ENCODE data around the gene RFTN1. TPM values are rescaled to one million over a fixed set of nuclear protein-coding genes. Genes with fewer than 3 reads are reported as not detected.

The RFTN1 gene
- polyA plus RNA-seq, 3 donors = 17.4 to 28.0 (median 27.2) TPM

DNA sequence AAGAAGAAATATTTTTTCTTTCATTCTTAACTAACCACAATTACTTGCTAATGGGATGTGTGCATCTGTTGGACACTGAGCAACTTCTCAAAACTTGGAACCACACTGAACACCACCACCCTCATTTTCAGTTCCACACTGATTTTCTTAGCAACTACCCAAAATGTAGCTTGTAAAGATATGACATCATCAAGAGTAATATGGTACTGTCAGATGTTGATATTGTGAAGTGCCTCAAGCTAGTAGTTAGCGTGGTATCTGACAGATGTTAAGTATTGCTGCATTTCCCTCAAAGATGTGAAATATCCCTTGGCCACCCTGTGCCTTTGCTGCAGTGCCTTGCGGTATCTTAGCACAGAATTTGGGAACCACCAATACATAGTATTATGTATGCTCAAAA is 9.3 kb downstream of the RFTN1 start:
- Mint-ChIP-seq H3K4me3 (no peak overlapping the region), H3K9me3 (peaks cover 1 to 9% (median 4%) of the 10 kb centered on the region in 7 donors), H3K27ac (peak overlapping the region; percentile 55 to 91 (median 72)), H3K4me1 (peaks cover 31% of the 10 kb centered on the region), H3K27me3 (ENCODE audit: low read depth in 3 of 3) (peaks cover 0 to 2% (median 0%) of the 10 kb centered on the region in 3 donors), H3K36me3 (peaks cover 17 to 37% of the 10 kb centered on the region in 2 donors)
- intact Hi-C loops (cut with micrococcal nuclease) = no loop called here
- 0% methylated on average over 1 of the region's 2 CpGs for WGBS (ENCODE audit: insufficient coverage)
- H4K20me1 ChIP-seq (ENCODE audit: insufficient read depth, low read length) = peaks cover 39% of the 10 kb centered on the region
- no peak overlapping the region for H3K9ac ChIP-seq (ENCODE audit: insufficient read depth, low read length, poor library complexity, severe bottlenecking)
- no peak overlapping the region for H2AFZ ChIP-seq (ENCODE audit: insufficient read depth, low read depth, low read length, poor library complexity, severe bottlenecking)
- no peak overlapping the region for H3K4me2 ChIP-seq (replicated peaks; ENCODE audit: extremely low read depth, low read length, poor library complexity, severe bottlenecking)
- H3K27ac ChIP-seq (ENCODE audit: low read depth in 1 of 2, low read length in 2 of 2) = peak overlapping the region; percentile 15 to 45
- DNase-seq = peak; percentile 73 to 86 (median 73)
- H3K36me3 ChIP-seq (replicated peaks in 1 of 2; ENCODE audit: control insufficient read depth in 1 of 2, insufficient read depth in 2 of 2, low read length in 2 of 2) = no peaks in the 10 kb centered on the region
- peaks cover 21 to 22% of the 10 kb centered on the region in 2 donors for H3K4me1 ChIP-seq (ENCODE audit: control insufficient read depth in 1 of 2, insufficient read depth in 2 of 2, low read length in 2 of 2)
- H3K9me3 ChIP-seq (replicated peaks in 1 of 2; ENCODE audit: control insufficient read depth in 1 of 2, insufficient read depth in 1 of 2, low read length in 2 of 2) = peaks cover 0 to 4% of the 10 kb centered on the region in 2 donors
- H3K79me2 ChIP-seq (ENCODE audit: insufficient read depth, low read length) = peaks cover 47% of the 10 kb centered on the region
- no peak overlapping the region for H3K4me3 ChIP-seq (replicated peaks in 1 of 3; ENCODE audit: low read depth in 2 of 3, low read length in 3 of 3)
- H3K27me3 ChIP-seq (ENCODE audit: control insufficient read depth in 2 of 2, insufficient read depth in 2 of 2, low read length in 2 of 2) = no peaks in the 10 kb centered on the region
- TF ChIP-seq, protein P1, sequence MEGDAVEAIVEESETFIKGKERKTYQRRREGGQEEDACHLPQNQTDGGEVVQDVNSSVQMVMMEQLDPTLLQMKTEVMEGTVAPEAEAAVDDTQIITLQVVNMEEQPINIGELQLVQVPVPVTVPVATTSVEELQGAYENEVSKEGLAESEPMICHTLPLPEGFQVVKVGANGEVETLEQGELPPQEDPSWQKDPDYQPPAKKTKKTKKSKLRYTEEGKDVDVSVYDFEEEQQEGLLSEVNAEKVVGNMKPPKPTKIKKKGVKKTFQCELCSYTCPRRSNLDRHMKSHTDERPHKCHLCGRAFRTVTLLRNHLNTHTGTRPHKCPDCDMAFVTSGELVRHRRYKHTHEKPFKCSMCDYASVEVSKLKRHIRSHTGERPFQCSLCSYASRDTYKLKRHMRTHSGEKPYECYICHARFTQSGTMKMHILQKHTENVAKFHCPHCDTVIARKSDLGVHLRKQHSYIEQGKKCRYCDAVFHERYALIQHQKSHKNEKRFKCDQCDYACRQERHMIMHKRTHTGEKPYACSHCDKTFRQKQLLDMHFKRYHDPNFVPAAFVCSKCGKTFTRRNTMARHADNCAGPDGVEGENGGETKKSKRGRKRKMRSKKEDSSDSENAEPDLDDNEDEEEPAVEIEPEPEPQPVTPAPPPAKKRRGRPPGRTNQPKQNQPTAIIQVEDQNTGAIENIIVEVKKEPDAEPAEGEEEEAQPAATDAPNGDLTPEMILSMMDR (IDR thresholded peaks at IDR 0.05) = no peak

DNA sequence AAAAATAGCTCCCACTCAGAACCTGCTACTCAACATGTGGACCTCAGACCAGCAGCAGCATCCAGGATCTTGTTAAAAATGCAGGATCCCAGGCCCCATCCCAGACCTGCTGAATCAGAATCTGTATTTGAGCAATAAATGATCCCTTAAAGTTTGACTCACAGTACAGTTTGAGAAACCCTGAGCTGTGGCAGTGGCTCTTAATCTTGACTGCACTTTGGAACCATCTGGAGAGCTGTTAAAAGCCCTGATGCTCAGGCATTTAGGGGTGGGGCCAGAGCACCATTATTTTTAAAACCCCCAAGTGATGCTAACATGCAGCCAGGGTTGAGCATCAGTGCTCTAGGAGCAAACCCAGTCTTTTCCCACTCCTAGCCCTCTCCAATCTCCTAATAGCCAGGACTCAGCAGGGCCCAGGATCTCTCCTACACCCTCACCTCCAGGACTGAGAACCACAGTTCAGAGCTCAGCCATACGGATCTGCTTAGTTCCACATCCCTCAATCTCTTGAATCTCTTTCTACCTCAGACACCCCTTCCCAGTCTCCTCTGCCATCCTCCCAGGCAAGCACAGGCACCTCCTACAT is 10.2 kb downstream of the RFTN1 start:
- Mint-ChIP-seq H3K9me3 (peaks cover 3 to 12% (median 7%) of the 10 kb centered on the region in 7 donors), H3K27me3 (ENCODE audit: low read depth in 3 of 3) (no peaks in the 10 kb centered on the region), H3K4me3 (no peak overlapping the region), H3K36me3 (peaks cover 17 to 38% of the 10 kb centered on the region in 2 donors), H3K4me1 (peaks cover 34% of the 10 kb centered on the region), H3K27ac (peak overlapping the region in 5 of 7 donors; percentile 28 to 72 (median 68))
- intact Hi-C loops (cut with micrococcal nuclease) = no loop called here
- Histone ChIP-seq H3K79me2 (ENCODE audit: insufficient read depth, low read length) (peaks cover 37% of the 10 kb centered on the region), H3K9ac (ENCODE audit: insufficient read depth, low read length, poor library complexity, severe bottlenecking) (no peak overlapping the region), H3K9me3 (replicated peaks in 1 of 2; ENCODE audit: control insufficient read depth in 1 of 2, insufficient read depth in 1 of 2, low read length in 2 of 2) (peaks cover 0 to 6% of the 10 kb centered on the region in 2 donors), H3K27me3 (ENCODE audit: control insufficient read depth in 2 of 2, insufficient read depth in 2 of 2, low read length in 2 of 2) (no peaks in the 10 kb centered on the region), H3K4me2 (replicated peaks; ENCODE audit: extremely low read depth, low read length, poor library complexity, severe bottlenecking) (no peak overlapping the region), H3K4me1 (ENCODE audit: control insufficient read depth in 1 of 2, insufficient read depth in 2 of 2, low read length in 2 of 2) (peaks cover 29 to 31% of the 10 kb centered on the region in 2 donors), H4K20me1 (ENCODE audit: insufficient read depth, low read length) (peaks cover 36% of the 10 kb centered on the region), H2AFZ (ENCODE audit: insufficient read depth, low read depth, low read length, poor library complexity, severe bottlenecking) (no peak overlapping the region), H3K27ac (ENCODE audit: low read depth in 1 of 2, low read length in 2 of 2) (peak overlapping the region in 1 of 2 donors; percentile 45), H3K36me3 (replicated peaks in 1 of 2; ENCODE audit: control insufficient read depth in 1 of 2, insufficient read depth in 2 of 2, low read length in 2 of 2) (no peaks in the 10 kb centered on the region), H3K4me3 (replicated peaks in 1 of 3; ENCODE audit: low read depth in 2 of 3, low read length in 3 of 3) (no peak overlapping the region)
- 80% methylated on average over 1 of the region's 1 CpG for WGBS (ENCODE audit: insufficient coverage)
- no peak for DNase-seq
- TF ChIP-seq, protein P1 (IDR thresholded peaks at IDR 0.05) = no peak
